ENCODE measurements around the gene HTT-AS.
"Not testable (repeated sequence)": the region's sequence is repeated elsewhere in the genome, so short reads cannot be mapped to it uniquely, and the experiment has no call there.

The HTT-AS gene

GRCh38 chr4:3112609-3113469 is 38.5 kb upstream of the HTT-AS start:
- Histone ChIP-seq H3K9me3 (ENCODE audit: control insufficient read depth, insufficient read depth, low read length) (no peaks in the 10 kb centered on the region), H3K36me3 (ENCODE audit: control insufficient read depth, insufficient read depth, low read length) (peaks cover 21% of the 10 kb centered on the region), H3K4me3 (ENCODE audit: low read length) (no peak overlapping the region), H3K4me1 (ENCODE audit: control insufficient read depth, insufficient read depth, low read length) (no peaks in the 10 kb centered on the region), H3K27me3 (ENCODE audit: control insufficient read depth, insufficient read depth, low read length) (no peaks in the 10 kb centered on the region), H3K27ac (ENCODE audit: low read length) (no peak overlapping the region)
- DNase-seq (ENCODE audit: low read depth, low spot score) = no peak
- WGBS (ENCODE audit: insufficient coverage, insufficient read length) = no CpG with 5 or more reads among the region's 5 CpGs

GRCh38 chr4:3112201-3112600 is 37.9 kb upstream of the HTT-AS start:
- no CpG with 5 or more reads among the region's 4 CpGs for WGBS (ENCODE audit: insufficient coverage, insufficient read length)
- Histone ChIP-seq H3K27ac (ENCODE audit: low read length) (no peak overlapping the region), H3K4me3 (ENCODE audit: low read length) (no peak overlapping the region), H3K9me3 (ENCODE audit: control insufficient read depth, insufficient read depth, low read length) (no peaks in the 10 kb centered on the region), H3K4me1 (ENCODE audit: control insufficient read depth, insufficient read depth, low read length) (no peaks in the 10 kb centered on the region), H3K36me3 (ENCODE audit: control insufficient read depth, insufficient read depth, low read length) (peaks cover 26% of the 10 kb centered on the region), H3K27me3 (ENCODE audit: control insufficient read depth, insufficient read depth, low read length) (no peaks in the 10 kb centered on the region)
- no peak for DNase-seq (ENCODE audit: low read depth, low spot score)

GRCh38 chr4:3111461-3111860 is 37.1 kb upstream of the HTT-AS start:
- no CpG with 5 or more reads among the region's 5 CpGs for WGBS (ENCODE audit: insufficient coverage, insufficient read length)
- Histone ChIP-seq H3K4me3 (ENCODE audit: low read length) (no peak overlapping the region), H3K9me3 (ENCODE audit: control insufficient read depth, insufficient read depth, low read length) (no peaks in the 10 kb centered on the region), H3K36me3 (ENCODE audit: control insufficient read depth, insufficient read depth, low read length) (peaks cover 27% of the 10 kb centered on the region), H3K4me1 (ENCODE audit: control insufficient read depth, insufficient read depth, low read length) (no peaks in the 10 kb centered on the region), H3K27ac (ENCODE audit: low read length) (no peak overlapping the region), H3K27me3 (ENCODE audit: control insufficient read depth, insufficient read depth, low read length) (no peaks in the 10 kb centered on the region)
- no peak for DNase-seq (ENCODE audit: low read depth, low spot score)

GRCh38 chr4:3108211-3108610 is 33.9 kb upstream of the HTT-AS start:
- no peaks in the 10 kb centered on the region for H3K9me3 ChIP-seq (ENCODE audit: control insufficient read depth, insufficient read depth, low read length)
- no peaks in the 10 kb centered on the region for H3K4me1 ChIP-seq (ENCODE audit: control insufficient read depth, insufficient read depth, low read length)
- no peak overlapping the region for H3K27ac ChIP-seq (ENCODE audit: low read length)
- H3K27me3 ChIP-seq (ENCODE audit: control insufficient read depth, insufficient read depth, low read length) = no peaks in the 10 kb centered on the region
- DNase-seq (ENCODE audit: low read depth, low spot score) = no peak
- 100% methylated on average over 1 of the region's 3 CpGs for WGBS (ENCODE audit: insufficient coverage, insufficient read length)
- no peak overlapping the region for H3K4me3 ChIP-seq (ENCODE audit: low read length)
- H3K36me3 ChIP-seq (ENCODE audit: control insufficient read depth, insufficient read depth, low read length) = peaks cover 14% of the 10 kb centered on the region

- Histone ChIP-seq H3K27me3 (ENCODE audit: control insufficient read depth, insufficient read depth, low read length) (no peaks in the 10 kb centered on the region), H3K27ac (ENCODE audit: low read length) (no peak overlapping the region), H3K4me3 (ENCODE audit: low read length) (no peak overlapping the region), H3K9me3 (ENCODE audit: control insufficient read depth, insufficient read depth, low read length) (no peaks in the 10 kb centered on the region), H3K36me3 (ENCODE audit: control insufficient read depth, insufficient read depth, low read length) (peaks cover 16% of the 10 kb centered on the region), H3K4me1 (ENCODE audit: control insufficient read depth, insufficient read depth, low read length) (no peaks in the 10 kb centered on the region)
- DNase-seq (ENCODE audit: low read depth, low spot score) = no peak
- no CpG with 5 or more reads among the region's 6 CpGs for WGBS (ENCODE audit: insufficient coverage, insufficient read length)
Observed at GRCh38 chr4:3107691-3108121, 33.4 kb upstream of the HTT-AS start.

GRCh38 chr4:3107271-3107670 is 32.9 kb upstream of the HTT-AS start:
- Histone ChIP-seq H3K4me3 (ENCODE audit: low read length) (no peak overlapping the region), H3K9me3 (ENCODE audit: control insufficient read depth, insufficient read depth, low read length) (no peaks in the 10 kb centered on the region), H3K36me3 (ENCODE audit: control insufficient read depth, insufficient read depth, low read length) (peaks cover 17% of the 10 kb centered on the region), H3K27ac (ENCODE audit: low read length) (no peak overlapping the region), H3K27me3 (ENCODE audit: control insufficient read depth, insufficient read depth, low read length) (no peaks in the 10 kb centered on the region), H3K4me1 (ENCODE audit: control insufficient read depth, insufficient read depth, low read length) (no peaks in the 10 kb centered on the region)
- no CpG with 5 or more reads among the region's 5 CpGs for WGBS (ENCODE audit: insufficient coverage, insufficient read length)
- no peak for DNase-seq (ENCODE audit: low read depth, low spot score)

- Histone ChIP-seq H3K36me3 (ENCODE audit: control insufficient read depth, insufficient read depth, low read length) (peaks cover 17% of the 10 kb centered on the region), H3K27ac (ENCODE audit: low read length) (no peak overlapping the region), H3K9me3 (ENCODE audit: control insufficient read depth, insufficient read depth, low read length) (no peaks in the 10 kb centered on the region), H3K27me3 (ENCODE audit: control insufficient read depth, insufficient read depth, low read length) (no peaks in the 10 kb centered on the region), H3K4me1 (ENCODE audit: control insufficient read depth, insufficient read depth, low read length) (no peaks in the 10 kb centered on the region), H3K4me3 (ENCODE audit: low read length) (no peak overlapping the region)
- peak; percentile 72 for DNase-seq (ENCODE audit: low read depth, low spot score)
- WGBS (ENCODE audit: insufficient coverage, insufficient read length) = no CpG with 5 or more reads among the region's 7 CpGs
Observed at GRCh38 chr4:3106339-3107186, 32.2 kb upstream of the HTT-AS start.

GRCh38 chr4:3098346-3098745 is 24.0 kb upstream of the HTT-AS start:
- no CpG with 5 or more reads among the region's 2 CpGs for WGBS (ENCODE audit: insufficient coverage, insufficient read length)
- Histone ChIP-seq H3K4me1 (ENCODE audit: control insufficient read depth, insufficient read depth, low read length) (no peaks in the 10 kb centered on the region), H3K27me3 (ENCODE audit: control insufficient read depth, insufficient read depth, low read length) (no peaks in the 10 kb centered on the region), H3K9me3 (ENCODE audit: control insufficient read depth, insufficient read depth, low read length) (no peaks in the 10 kb centered on the region), H3K27ac (ENCODE audit: low read length) (no peak overlapping the region), H3K4me3 (ENCODE audit: low read length) (no peak overlapping the region), H3K36me3 (ENCODE audit: control insufficient read depth, insufficient read depth, low read length) (peaks cover 12% of the 10 kb centered on the region)
- DNase-seq (ENCODE audit: low read depth, low spot score) = no peak

GRCh38 chr4:3096202-3096601 is 21.9 kb upstream of the HTT-AS start:
- no CpG with 5 or more reads among the region's 3 CpGs for WGBS (ENCODE audit: insufficient coverage, insufficient read length)

GRCh38 chr4:3094701-3095100 is 20.4 kb upstream of the HTT-AS start:
- not testable (repeated sequence) for H3K27ac ChIP-seq (ENCODE audit: low read length); DNase-seq (ENCODE audit: low read depth, low spot score); H3K36me3 ChIP-seq (ENCODE audit: control insufficient read depth, insufficient read depth, low read length); H3K9me3 ChIP-seq (ENCODE audit: control insufficient read depth, insufficient read depth, low read length); H3K4me3 ChIP-seq (ENCODE audit: low read length); H3K27me3 ChIP-seq (ENCODE audit: control insufficient read depth, insufficient read depth, low read length); H3K4me1 ChIP-seq (ENCODE audit: control insufficient read depth, insufficient read depth, low read length)
- WGBS (ENCODE audit: insufficient coverage, insufficient read length) = no CpG with 5 or more reads among the region's 28 CpGs

More at GRCh38 chr4:3096202-3096601, 21.9 kb upstream of the HTT-AS start:
- H3K9me3 ChIP-seq (ENCODE audit: control insufficient read depth, insufficient read depth, low read length) = no peaks in the 10 kb centered on the region
- H3K36me3 ChIP-seq (ENCODE audit: control insufficient read depth, insufficient read depth, low read length) = peaks cover 8% of the 10 kb centered on the region
- H3K27me3 ChIP-seq (ENCODE audit: control insufficient read depth, insufficient read depth, low read length) = no peaks in the 10 kb centered on the region
- no peaks in the 10 kb centered on the region for H3K4me1 ChIP-seq (ENCODE audit: control insufficient read depth, insufficient read depth, low read length)
- H3K4me3 ChIP-seq (ENCODE audit: low read length) = no peak overlapping the region
- no peak overlapping the region for H3K27ac ChIP-seq (ENCODE audit: low read length)
- no peak for DNase-seq (ENCODE audit: low read depth, low spot score)

All from iPS DF 6.9 (cell line).